ENCODE measurements around the gene MRPL28. TPM values are rescaled to one million over a fixed set of nuclear protein-coding genes. Genes with fewer than 3 reads are reported as not detected.
"Not testable (repeated sequence)": the region's sequence is repeated elsewhere in the genome, so short reads cannot be mapped to it uniquely, and the experiment has no call there.

MRPL28 gene
- total RNA-seq, 2 donors from 2014 or later: 33.2 to 59.2 TPM

DNA sequence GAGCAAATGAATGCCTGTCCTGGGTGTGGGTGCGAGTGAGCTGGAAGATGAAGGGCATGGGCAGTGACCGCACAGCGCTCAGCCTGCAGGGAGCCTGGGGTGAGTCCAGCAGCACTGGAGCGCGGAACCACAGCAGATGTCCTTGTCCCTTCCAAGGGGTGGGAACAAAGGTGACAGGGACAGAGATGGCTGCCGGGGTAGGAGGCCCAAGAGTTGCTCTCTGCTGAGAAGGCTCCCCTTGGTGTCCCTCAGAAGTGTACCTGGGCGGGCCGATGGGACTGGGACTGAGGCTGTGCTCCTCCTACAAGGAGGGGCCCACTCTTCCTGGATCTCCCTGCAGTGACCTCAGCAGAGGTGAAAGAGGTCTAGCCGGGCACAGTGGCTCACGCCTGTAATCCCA, 19.0 kb upstream of the MRPL28 start:
- no peaks in the 10 kb centered on the region for H3K36me3 ChIP-seq
- TF ChIP-seq, protein P1, sequence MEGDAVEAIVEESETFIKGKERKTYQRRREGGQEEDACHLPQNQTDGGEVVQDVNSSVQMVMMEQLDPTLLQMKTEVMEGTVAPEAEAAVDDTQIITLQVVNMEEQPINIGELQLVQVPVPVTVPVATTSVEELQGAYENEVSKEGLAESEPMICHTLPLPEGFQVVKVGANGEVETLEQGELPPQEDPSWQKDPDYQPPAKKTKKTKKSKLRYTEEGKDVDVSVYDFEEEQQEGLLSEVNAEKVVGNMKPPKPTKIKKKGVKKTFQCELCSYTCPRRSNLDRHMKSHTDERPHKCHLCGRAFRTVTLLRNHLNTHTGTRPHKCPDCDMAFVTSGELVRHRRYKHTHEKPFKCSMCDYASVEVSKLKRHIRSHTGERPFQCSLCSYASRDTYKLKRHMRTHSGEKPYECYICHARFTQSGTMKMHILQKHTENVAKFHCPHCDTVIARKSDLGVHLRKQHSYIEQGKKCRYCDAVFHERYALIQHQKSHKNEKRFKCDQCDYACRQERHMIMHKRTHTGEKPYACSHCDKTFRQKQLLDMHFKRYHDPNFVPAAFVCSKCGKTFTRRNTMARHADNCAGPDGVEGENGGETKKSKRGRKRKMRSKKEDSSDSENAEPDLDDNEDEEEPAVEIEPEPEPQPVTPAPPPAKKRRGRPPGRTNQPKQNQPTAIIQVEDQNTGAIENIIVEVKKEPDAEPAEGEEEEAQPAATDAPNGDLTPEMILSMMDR (IDR thresholded peaks at IDR 0.05): no peak
- no peaks in the 10 kb centered on the region for H3K9me3 ChIP-seq
- no peak for ATAC-seq (ENCODE audit: insufficient number of reproducible peaks, low FRiP score, low read depth)
- H3K4me3 ChIP-seq: no peak overlapping the region
- DNase-seq (ENCODE audit: low spot score): no peak
- H3K4me1 ChIP-seq (ENCODE audit: control insufficient read depth in 1 of 2, low read depth in 2 of 2): peaks cover 0 to 16% of the 10 kb centered on the region in 2 donors
- H3K27me3 ChIP-seq (replicated peaks; ENCODE audit: insufficient read depth): no peaks in the 10 kb centered on the region
- H3K27ac ChIP-seq: no peak overlapping the region

DNA sequence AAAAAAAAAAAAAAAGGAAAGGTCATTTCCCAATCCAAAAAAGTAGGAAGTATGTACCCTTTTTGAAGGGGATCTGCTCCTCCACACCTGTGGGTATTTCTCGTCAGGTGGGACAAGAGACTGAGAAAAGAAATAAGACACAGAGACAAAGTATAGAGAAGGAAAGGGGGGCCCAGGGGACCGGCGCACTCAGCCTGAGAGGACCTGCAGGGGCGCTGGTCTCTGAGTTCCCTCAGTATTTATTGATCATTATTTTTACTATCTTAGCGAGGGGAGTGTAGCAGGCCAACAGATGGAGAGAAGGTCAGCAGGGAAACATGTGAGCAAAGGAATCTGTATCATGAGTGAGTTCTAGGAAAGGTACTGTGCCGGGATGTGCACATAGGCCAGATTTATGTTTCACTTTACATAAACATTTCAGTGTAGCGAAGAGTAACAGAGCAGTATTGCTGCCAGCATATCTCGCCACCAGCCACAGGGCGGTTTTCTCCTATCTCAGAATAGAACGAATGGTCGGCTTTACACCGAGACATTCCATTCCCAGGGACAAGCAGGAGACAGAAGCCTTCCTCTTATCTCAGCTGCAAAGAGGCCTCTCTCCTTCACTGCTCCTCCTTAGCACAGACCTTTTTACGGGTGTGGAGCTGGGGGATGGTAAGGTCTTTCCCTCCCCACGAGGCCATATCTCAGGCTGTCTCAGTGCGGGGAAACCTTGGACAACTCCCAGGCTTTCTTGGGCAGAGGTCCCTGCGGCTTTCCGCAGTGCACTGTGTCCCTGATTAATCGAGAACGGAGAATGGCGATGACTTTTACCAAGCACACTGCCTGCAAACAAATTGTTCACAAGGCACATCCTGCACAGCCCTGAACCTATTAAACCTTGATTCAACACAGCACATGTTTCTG, 17.7 kb upstream of the MRPL28 start:
- not testable (repeated sequence) for ATAC-seq (ENCODE audit: insufficient number of reproducible peaks, low FRiP score, low read depth); DNase-seq (ENCODE audit: low spot score); H3K36me3 ChIP-seq; H3K9me3 ChIP-seq; H3K27me3 ChIP-seq (replicated peaks; ENCODE audit: insufficient read depth)
- Histone ChIP-seq H3K27ac (peak overlapping the region in 1 of 2 donors; percentile 12), H3K4me3 (peak overlapping the region; percentile 31), H3K4me1 (ENCODE audit: control insufficient read depth in 1 of 2, low read depth in 2 of 2) (peaks cover 0 to 24% of the 10 kb centered on the region in 2 donors)

DNA sequence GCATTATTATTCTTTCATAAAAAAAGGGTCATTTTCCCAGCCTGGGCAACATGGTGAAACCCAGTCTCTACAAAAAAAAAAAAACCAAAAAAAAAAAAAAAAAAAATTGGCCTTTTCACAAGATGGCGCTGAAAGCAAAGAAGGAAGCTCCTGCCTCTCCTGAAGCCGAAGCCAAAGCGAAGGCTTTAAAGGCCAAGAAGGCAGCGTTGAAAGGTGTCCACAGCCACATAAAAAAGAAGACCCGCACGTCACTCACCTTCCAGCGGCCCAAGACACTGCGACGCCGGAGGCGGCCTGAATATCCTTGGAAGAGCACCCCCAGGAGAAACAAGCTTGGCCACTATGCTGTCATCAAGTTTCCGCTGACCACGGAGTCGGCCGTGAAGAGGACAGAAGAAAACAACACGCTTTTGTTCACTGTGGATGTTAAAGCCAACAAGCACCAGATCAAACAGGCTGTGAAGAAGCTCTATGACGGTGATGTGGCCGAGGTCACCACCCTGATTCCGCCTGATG, 16.4 kb upstream of the MRPL28 start:
- no peak overlapping the region for H3K4me3 ChIP-seq
- no peaks in the 10 kb centered on the region for H3K36me3 ChIP-seq
- no peak for DNase-seq (ENCODE audit: low spot score)
- peaks cover 0 to 29% of the 10 kb centered on the region in 2 donors for H3K4me1 ChIP-seq (ENCODE audit: control insufficient read depth in 1 of 2, low read depth in 2 of 2)
- H3K9me3 ChIP-seq: no peaks in the 10 kb centered on the region
- H3K27ac ChIP-seq: no peak overlapping the region
- no peak for ATAC-seq (ENCODE audit: insufficient number of reproducible peaks, low FRiP score, low read depth)
- H3K27me3 ChIP-seq (replicated peaks; ENCODE audit: insufficient read depth): no peaks in the 10 kb centered on the region
- TF ChIP-seq, protein P1 (IDR thresholded peaks at IDR 0.05): no peak

DNA sequence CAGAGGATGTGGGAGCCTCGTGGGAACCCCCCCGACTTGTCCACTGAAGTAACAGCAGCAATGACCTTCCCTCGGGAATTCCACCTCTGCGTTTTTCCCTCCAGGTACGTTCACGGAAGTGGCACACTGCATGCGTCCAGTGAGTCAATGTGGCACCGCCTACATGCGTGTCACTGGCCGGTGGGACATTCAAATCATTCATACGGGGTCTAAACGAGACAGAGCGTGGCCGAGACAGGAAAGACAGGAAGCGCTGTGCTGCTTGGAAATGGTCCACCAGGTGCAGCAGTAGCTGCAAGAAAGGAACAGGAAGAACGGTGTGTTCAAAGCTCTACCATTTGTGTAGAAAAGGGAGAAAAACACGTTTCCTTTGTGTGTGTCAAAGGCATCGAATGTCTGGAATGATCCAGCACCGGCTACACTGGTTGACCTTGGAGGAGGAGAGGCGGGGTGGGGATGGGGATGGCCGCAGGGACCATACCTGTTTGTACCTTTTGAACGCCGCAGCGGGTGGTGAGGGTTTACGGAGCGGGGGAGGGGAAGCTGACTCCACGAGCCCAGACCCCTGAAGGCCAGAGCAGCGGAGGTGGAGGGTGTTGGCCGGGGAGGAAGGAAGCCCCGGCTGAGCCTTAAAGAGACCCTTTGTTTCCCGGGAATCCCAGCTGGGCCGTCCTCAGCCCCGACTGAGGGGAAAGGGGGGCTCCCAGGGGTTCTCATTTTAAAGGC, 13.2 kb upstream of the MRPL28 start:
- Histone ChIP-seq H3K9me3 (no peaks in the 10 kb centered on the region), H3K4me1 (ENCODE audit: control insufficient read depth in 1 of 2, low read depth in 2 of 2) (peaks cover 9 to 42% of the 10 kb centered on the region in 2 donors), H3K4me3 (peak overlapping the region; percentile 93), H3K36me3 (no peaks in the 10 kb centered on the region), H3K27me3 (replicated peaks; ENCODE audit: insufficient read depth) (no peaks in the 10 kb centered on the region), H3K27ac (no peak overlapping the region)
- DNase-seq (ENCODE audit: low spot score) (no peak), ATAC-seq (ENCODE audit: insufficient number of reproducible peaks, low FRiP score, low read depth) (no peak)
- TF ChIP-seq, protein P1 (IDR thresholded peaks at IDR 0.05): no peak

DNA sequence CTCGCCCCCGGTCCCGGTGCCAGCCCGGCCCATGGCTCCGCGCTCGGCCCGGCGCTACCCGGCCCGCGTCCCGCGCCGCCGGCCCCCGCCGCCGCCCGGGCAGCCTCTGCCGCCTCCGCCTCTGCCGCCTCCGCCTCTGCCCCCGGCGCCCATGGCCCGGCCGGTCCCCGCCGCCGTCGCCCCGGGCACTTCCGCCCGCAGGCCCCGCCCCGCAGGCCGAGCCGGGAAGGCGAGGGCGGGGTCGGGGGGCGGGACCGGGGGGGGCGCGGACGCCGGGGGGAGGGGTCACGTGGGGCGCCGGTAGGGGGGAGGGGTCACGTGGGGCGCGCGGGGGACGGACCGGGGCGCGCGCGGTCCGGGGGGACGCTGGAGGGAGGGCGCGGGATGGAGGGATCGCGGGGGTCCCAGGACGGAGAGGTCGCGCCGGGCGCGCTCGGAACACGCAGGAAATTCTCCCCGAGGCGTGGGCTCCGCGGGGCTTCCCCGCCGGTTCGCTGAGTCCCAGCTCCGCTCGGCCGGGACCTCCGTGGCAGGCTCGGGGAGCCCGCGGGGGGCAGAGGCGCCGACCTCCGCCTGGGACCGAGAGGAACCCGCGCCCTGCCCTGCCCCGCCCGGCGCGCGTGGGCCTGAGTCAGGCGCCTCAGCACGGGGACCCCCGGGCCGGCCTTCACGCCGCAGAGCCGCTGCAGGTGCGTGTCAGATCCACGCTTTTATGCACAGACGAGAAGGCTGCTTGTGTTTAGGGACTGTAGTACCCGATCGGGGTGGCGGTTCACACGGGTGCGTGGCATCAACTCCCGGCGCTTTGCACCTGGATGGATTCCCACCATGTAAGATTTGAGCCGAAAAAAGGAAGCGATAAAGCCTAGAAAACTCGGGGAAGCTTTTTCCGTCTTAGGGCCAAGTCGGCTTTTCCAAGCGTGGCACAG, 11.7 kb upstream of the MRPL28 start, which contains the start of gene PGAP6:
Gene PGAP6 (minus strand): TSS at position 190 of the 929 bp plus-strand sequence. CDS start 157 bp downstream, at position 33.
- Histone ChIP-seq H3K9me3 (no peaks in the 10 kb centered on the region), H3K4me3 (peak within 1 kb of the TSS; percentile 93), H3K36me3 (peaks cover 4% of the 10 kb centered on the region), H3K27me3 (replicated peaks; ENCODE audit: insufficient read depth) (no peaks in the 10 kb centered on the region), H3K4me1 (ENCODE audit: control insufficient read depth in 1 of 2, low read depth in 2 of 2) (peaks cover 9 to 31% of the 10 kb centered on the region in 2 donors), H3K27ac (peak within 1 kb of the TSS; percentile 22 to 52)
- peak; percentile 45 for ATAC-seq (ENCODE audit: insufficient number of reproducible peaks, low FRiP score, low read depth)
- no peak for DNase-seq (ENCODE audit: low spot score)
- TF ChIP-seq, protein P1 (IDR thresholded peaks at IDR 0.05): no peak
